PFSK-1 (cell line): ENCODE measurements around the gene NOC3L.

Source experiments
- FOXP2 ChIP-seq: optimal IDR thresholded peaks from 2 replicates; pipeline ENCODE3; 2011; ENCODE audit warnings: borderline replicate concordance, control low read depth, inconsistent platforms; ENCODE audit not compliant: insufficient read depth; ENCODE audit errors: extremely low read length, extremely low read depth
- POLR2AphosphoS5 ChIP-seq: IDR thresholded peaks from 2 replicates; pipeline ENCODE4 v1.6.1; 2012; ENCODE audit warnings: low read depth, mild to moderate bottlenecking, control low read depth, low read length, moderate library complexity
- SIN3A ChIP-seq: IDR thresholded peaks from 2 replicates; pipeline ENCODE4 v1.6.1; 2012; ENCODE audit warnings: mild to moderate bottlenecking, low read length, moderate library complexity, borderline replicate concordance; ENCODE audit not compliant: insufficient read depth
- TAF1 ChIP-seq: IDR thresholded peaks from 2 replicates; pipeline ENCODE4 v1.6.1; 2012; ENCODE audit warnings: low read length, control low read depth, borderline replicate concordance; ENCODE audit not compliant: insufficient read depth
- TF ChIP-seq, protein P1 (sequence below), 2 experiments: IDR thresholded peaks; 2 replicates each; pipeline versions ENCODE4 v1.6.1 to v1.8.0; 2011 to 2012; ENCODE audit warnings: low read depth in 2 of 2, low read length in 2 of 2, control low read depth in 1 of 2, inconsistent platforms in 1 of 2, mild to moderate bottlenecking in 1 of 2, moderate library complexity in 1 of 2; ENCODE audit not compliant: insufficient read depth in 1 of 2

Gene NOC3L

DNA sequence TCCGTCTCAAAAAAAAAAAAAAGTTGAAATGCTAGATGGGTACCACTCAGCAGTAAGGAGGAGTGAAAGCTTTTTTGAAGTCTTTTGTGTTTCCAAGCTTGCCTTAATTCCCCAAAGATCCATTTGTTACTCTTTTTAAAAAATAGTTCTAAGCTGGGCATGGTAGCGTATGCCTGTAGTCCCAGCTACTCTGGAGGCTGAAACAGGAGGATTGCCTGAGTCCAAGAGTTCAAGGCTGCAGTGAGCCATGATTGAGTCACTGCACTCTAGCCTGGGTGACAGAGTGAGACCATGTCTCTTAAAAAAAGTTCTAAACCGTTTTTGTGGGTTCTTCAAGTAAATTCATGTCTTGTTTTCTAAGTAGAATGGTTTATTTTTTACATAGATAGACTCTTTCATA lies 44.9 kb upstream of the NOC3L start:
- TF ChIP-seq, protein P1, sequence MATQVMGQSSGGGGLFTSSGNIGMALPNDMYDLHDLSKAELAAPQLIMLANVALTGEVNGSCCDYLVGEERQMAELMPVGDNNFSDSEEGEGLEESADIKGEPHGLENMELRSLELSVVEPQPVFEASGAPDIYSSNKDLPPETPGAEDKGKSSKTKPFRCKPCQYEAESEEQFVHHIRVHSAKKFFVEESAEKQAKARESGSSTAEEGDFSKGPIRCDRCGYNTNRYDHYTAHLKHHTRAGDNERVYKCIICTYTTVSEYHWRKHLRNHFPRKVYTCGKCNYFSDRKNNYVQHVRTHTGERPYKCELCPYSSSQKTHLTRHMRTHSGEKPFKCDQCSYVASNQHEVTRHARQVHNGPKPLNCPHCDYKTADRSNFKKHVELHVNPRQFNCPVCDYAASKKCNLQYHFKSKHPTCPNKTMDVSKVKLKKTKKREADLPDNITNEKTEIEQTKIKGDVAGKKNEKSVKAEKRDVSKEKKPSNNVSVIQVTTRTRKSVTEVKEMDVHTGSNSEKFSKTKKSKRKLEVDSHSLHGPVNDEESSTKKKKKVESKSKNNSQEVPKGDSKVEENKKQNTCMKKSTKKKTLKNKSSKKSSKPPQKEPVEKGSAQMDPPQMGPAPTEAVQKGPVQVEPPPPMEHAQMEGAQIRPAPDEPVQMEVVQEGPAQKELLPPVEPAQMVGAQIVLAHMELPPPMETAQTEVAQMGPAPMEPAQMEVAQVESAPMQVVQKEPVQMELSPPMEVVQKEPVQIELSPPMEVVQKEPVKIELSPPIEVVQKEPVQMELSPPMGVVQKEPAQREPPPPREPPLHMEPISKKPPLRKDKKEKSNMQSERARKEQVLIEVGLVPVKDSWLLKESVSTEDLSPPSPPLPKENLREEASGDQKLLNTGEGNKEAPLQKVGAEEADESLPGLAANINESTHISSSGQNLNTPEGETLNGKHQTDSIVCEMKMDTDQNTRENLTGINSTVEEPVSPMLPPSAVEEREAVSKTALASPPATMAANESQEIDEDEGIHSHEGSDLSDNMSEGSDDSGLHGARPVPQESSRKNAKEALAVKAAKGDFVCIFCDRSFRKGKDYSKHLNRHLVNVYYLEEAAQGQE (IDR thresholded peaks at IDR 0.05; ENCODE audit: insufficient read depth in 1 of 2, low read depth in 2 of 2, low read length in 2 of 2): no peak
- no peak for TF ChIP-seq FOXP2
- TF ChIP-seq POLR2AphosphoS5: no peak
- TF ChIP-seq SIN3A: no peak
- no peak for TF ChIP-seq TAF1

DNA sequence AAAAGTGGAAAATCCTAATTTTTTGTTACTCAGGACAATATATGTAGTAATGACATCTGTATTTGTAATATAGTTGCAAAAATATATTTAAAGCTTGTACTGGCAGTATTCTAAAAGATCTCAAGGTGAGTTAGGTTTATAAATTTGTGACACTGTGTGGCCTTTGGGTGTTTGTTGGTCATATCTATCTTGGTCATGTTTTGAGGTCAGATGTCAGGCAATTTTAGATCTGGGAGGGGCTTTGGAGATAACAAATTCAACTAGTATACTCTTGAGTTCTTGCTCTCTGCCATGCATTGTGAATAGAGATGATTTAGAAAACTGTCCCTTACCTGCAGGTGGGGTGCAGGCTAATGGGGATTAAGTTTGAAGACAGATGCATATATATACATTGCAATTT lies 42.7 kb upstream of the NOC3L start:
- TF ChIP-seq FOXP2 (no peak), TAF1 (no peak), SIN3A (no peak), POLR2AphosphoS5 (no peak)
- TF ChIP-seq, protein P1 (IDR thresholded peaks at IDR 0.05; ENCODE audit: insufficient read depth in 1 of 2, low read depth in 2 of 2, low read length in 2 of 2): no peak

DNA sequence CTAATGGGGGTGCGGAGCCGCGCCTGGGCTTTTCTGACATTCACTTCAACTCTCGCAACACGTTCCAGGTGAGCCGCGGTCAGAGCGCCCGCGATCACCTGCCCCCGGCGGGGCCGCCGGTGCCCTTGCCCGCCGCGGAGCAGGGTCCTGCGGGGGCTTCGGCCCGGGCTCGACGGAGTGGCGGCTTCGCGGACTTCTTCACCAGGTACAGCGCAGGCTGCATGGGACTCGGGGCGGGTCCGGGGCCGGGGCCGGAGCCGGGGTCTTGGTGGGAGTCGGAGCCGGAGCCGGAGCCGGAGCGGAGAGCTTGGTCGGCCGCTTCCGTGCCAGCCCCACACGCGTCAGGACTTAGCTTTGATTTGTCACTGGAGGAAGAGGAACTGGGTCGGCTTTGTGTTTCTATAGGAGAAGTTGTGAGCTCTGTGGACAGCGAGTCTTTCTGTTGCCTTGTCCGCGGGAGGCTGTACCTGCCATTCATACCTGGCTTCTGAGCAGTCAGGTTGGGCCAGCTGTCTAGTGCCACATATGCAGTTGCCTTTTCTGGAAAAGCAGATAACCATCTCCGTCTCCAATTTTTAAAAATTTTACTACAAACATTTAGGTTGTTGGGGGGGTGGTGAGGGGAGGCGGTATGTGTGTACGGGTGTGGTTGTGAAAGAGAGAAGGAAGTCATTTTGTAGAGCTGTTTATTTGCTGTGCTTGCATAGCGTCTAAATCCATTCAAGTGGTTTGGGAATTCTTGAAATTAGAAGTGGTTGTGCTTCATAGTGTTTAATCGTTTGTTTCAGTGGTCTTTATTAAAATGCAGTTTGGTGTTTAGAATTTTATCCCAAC lies 40.9 kb upstream of the NOC3L start:
- TF ChIP-seq, protein P1 (IDR thresholded peaks at IDR 0.05; ENCODE audit: insufficient read depth in 1 of 2, low read depth in 2 of 2, low read length in 2 of 2): 0 out of 4 replicates have a peak, but pooled peaks of 1 of the 2 experiments have one; percentile 18
- TF ChIP-seq TAF1 (no peak), FOXP2 (no peak), POLR2AphosphoS5 (no peak), SIN3A (no peak)

DNA sequence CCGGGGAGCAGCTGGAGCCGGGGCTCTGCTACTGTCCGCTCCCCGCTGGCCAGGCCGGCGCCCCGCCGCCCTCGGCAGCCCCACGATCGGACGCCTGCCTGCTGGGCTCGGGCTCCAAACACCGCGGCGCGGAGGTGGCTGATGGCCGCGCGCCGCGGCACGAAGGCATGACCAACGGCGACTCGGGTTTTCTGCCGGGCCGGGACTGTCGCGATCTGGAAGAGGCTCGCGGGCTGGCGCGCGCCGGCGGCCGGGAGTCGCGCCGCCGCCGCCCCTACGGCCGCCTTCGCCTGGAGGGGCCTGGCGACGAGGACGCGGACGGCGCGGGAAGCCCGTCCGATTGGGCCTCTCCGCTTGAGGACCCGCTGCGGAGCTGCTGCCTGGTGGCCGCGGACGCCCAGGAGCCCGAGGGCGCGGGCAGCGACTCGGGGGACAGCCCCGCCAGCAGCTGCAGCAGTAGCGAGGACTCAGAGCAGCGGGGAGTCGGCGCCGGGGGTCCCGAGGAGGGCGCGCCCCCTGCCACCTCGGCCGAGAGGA lies 40.2 kb upstream of the NOC3L start:
- TF ChIP-seq SIN3A (no peak), POLR2AphosphoS5 (no peak), FOXP2 (no peak), TAF1 (no peak)
- TF ChIP-seq, protein P1 (IDR thresholded peaks at IDR 0.05; ENCODE audit: insufficient read depth in 1 of 2, low read depth in 2 of 2, low read length in 2 of 2): no peak
